Stimulated activated CD4-positive, alpha-beta T cell treated with anti-CD3 and anti-CD28 coated beads, TNF-alpha, amount 100 ng/mL, for 48 hours (primary cell): ENCODE data around the gene NRXN3.

Source experiments
- DNase-seq, 3 donors: peaks; one replicate each; pipeline ENCODE4 v3.0.0-alpha.2; 2020; ENCODE audit warnings: low read depth in 3 of 3

NRXN3 gene

GRCh38 chr14:79791055-79791732 is 1621.0 kb downstream of the NRXN3 start:
- DNase-seq: no peak

GRCh38 chr14:79802093-79802492 is 1631.9 kb downstream of the NRXN3 start:
- no peak for DNase-seq

GRCh38 chr14:79805636-79806035 is 1635.5 kb downstream of the NRXN3 start:
- no peak for DNase-seq

GRCh38 chr14:79809849-79810612 is 1639.9 kb downstream of the NRXN3 start:
- DNase-seq: no peak

- no peak for DNase-seq
Measured at GRCh38 chr14:79820866-79821535, 1650.8 kb downstream of the NRXN3 start.

- DNase-seq: no peak
Measured at GRCh38 chr14:79822034-79822433, 1651.9 kb downstream of the NRXN3 start.

GRCh38 chr14:79825046-79825521 is 1654.9 kb downstream of the NRXN3 start:
- DNase-seq: no peak

- DNase-seq: no peak
Measured at GRCh38 chr14:79826362-79826761, 1656.2 kb downstream of the NRXN3 start.

- no peak for DNase-seq
Measured at GRCh38 chr14:79829405-79830166, 1659.4 kb downstream of the NRXN3 start.

GRCh38 chr14:79831195-79831892 is 1661.2 kb downstream of the NRXN3 start:
- no peak for DNase-seq

- DNase-seq: no peak
Measured at GRCh38 chr14:79833781-79834180, 1663.6 kb downstream of the NRXN3 start.

- no peak for DNase-seq
Measured at GRCh38 chr14:79834868-79835267, 1664.7 kb downstream of the NRXN3 start.

- no peak for DNase-seq
Measured at GRCh38 chr14:79836577-79836976, 1666.4 kb downstream of the NRXN3 start.

GRCh38 chr14:79837699-79838098 is 1667.5 kb downstream of the NRXN3 start:
- no peak for DNase-seq

- DNase-seq: no peak
Measured at GRCh38 chr14:79840103-79840502, 1669.9 kb downstream of the NRXN3 start.

- no peak for DNase-seq
Measured at GRCh38 chr14:79840831-79841230, 1670.7 kb downstream of the NRXN3 start.

- DNase-seq: no peak
Measured at GRCh38 chr14:79841433-79841832, 1671.3 kb downstream of the NRXN3 start.

GRCh38 chr14:79842270-79842669 is 1672.1 kb downstream of the NRXN3 start:
- no peak for DNase-seq

GRCh38 chr14:79852950-79853744 is 1683.0 kb downstream of the NRXN3 start:
- DNase-seq: no peak

GRCh38 chr14:79855789-79856188 is 1685.6 kb downstream of the NRXN3 start:
- DNase-seq: no peak
